ENCODE measurements around the gene MAB21L4.

MAB21L4 gene

DNA sequence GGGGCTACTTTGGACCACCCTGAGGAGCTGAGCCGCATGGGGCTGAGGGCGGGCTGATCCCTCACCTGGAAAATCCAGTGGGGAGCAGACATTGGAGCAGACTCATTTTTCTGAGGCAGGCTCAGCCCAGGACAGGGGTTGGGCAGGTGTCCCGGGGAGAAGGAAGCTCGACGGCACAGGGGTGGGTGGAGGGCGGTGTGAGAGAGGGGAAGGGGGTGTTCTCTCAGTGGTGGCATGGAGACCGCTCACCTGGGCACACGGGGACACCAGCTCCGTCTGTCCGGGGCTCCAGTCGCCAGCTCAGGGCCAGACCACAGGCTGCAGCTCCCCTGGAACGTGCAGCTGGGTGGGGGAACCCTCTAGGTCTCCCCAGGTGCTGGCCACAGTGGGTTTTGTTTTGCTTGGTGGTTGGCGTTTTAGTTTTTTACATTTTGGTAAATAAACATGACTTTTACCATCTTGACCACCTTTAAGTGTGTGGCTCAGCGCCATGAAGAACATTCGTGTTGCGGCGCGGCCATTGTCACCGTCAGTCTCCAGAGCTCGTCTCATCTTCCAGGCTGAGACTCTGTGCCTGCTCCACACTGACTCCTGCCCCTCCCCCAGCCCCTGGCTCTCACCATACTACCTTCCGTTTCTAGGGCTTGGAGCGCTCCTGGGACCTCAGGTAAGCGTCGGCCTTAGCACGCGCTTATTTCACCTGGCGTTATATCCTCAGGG is 4.3 kb upstream of the MAB21L4 start:
- peaks cover 25% of the 10 kb centered on the region for H3K4me1 ChIP-seq (ENCODE audit: insufficient read depth, insufficient read length)
- peaks cover 8% of the 10 kb centered on the region; the same call in 1 of the 2 replicates for H3K9me3 ChIP-seq (ENCODE audit: insufficient read depth, low read length)

DNA sequence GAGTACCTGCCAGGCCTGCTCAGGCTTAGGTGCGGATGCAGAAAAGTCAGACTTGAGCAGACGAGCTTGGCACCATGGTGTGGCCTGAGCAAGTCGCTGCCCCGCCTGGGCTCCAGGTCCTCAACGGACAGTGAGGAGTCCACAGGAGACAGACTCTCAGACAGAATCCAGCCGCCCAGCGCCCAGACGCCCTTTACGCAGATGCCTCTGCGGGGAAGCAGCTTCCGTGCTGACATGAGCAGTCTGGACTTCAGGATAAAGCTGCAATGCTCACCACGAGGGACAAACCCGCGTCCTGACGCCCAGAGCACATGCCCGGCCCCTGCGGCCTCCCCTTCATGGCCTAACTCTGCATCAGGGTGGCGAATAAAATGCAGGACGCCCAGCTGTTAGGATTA is 3.5 kb upstream of the MAB21L4 start:
- H3K4me3 ChIP-seq (ENCODE audit: insufficient read length, low read depth): no peak overlapping the region
- TF ChIP-seq SUZ12 (IDR thresholded peaks at IDR 0.05; ENCODE audit: extremely low read depth, insufficient read depth, insufficient read length): no peak
- no peak for TF ChIP-seq ZNF274 (IDR thresholded peaks at IDR 0.05; ENCODE audit: low read depth, low read length)
- TF ChIP-seq YY1 (IDR thresholded peaks at IDR 0.05; ENCODE audit: insufficient read depth, insufficient read length): no peak
- H3K4me1 ChIP-seq (ENCODE audit: insufficient read depth, insufficient read length): peaks cover 21% of the 10 kb centered on the region
- no peaks in the 10 kb centered on the region for H3K27me3 ChIP-seq (ENCODE audit: insufficient read depth, insufficient read length)
- H3K36me3 ChIP-seq (ENCODE audit: insufficient read depth, insufficient read length, low read length): no peaks in the 10 kb centered on the region
- peaks cover 8% of the 10 kb centered on the region; the same call in 1 of the 2 replicates for H3K9me3 ChIP-seq (ENCODE audit: insufficient read depth, low read length)
- DNase-seq (ENCODE audit: low read depth, low spot score): no peak
- no peak overlapping the region for H3K9ac ChIP-seq (ENCODE audit: insufficient read length, low read depth)

More for the DNA sequence above, 4.3 kb upstream of the MAB21L4 start:
- Histone ChIP-seq H3K4me3 (ENCODE audit: insufficient read length, low read depth) (no peak overlapping the region), H3K9ac (ENCODE audit: insufficient read length, low read depth) (no peak overlapping the region), H3K36me3 (ENCODE audit: insufficient read depth, insufficient read length, low read length) (no peaks in the 10 kb centered on the region), H3K27me3 (ENCODE audit: insufficient read depth, insufficient read length) (no peaks in the 10 kb centered on the region)
- no peak for DNase-seq (ENCODE audit: low read depth, low spot score)
- TF ChIP-seq ZNF274 (IDR thresholded peaks at IDR 0.05; ENCODE audit: low read depth, low read length) (no peak), YY1 (IDR thresholded peaks at IDR 0.05; ENCODE audit: insufficient read depth, insufficient read length) (no peak), SUZ12 (IDR thresholded peaks at IDR 0.05; ENCODE audit: extremely low read depth, insufficient read depth, insufficient read length) (no peak)

DNA sequence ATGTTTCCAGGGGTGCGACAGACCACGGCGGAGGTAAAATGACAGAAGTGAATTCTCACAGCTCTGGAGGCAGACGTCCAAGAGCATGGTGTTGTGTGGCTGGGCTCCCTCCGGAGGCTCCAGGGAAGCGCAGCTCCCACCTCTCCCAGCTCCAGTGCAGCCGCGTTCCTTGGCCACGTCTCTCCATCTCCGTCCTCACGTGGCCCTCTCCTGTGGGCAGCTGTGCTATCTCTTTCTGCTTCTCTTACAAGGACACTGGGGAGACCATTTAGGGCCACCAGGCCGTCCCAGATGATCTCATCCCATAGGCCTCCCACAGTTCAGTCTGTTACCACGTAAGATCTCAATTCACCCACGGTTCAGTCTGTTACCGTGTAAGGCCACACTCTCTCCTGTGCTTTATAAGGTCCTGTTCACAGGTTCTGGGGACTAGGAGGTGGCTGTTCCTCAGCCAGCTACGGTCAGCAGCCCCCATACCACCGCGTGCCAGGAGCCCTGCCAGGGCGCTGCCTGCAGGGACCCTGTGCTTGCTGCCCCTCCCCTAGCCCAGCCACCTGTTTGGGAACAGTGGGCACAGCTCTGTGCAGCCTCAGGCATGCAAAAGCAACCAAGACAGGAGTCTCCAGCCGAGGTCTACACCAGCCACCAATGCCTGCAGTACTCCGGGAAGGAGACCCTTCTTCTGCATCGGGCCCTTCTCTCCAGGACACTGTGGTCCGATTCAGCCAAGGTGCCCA is 2.9 kb upstream of the MAB21L4 start:
- H3K4me1 ChIP-seq (ENCODE audit: insufficient read depth, insufficient read length): peaks cover 22% of the 10 kb centered on the region
- no peak overlapping the region for H3K4me3 ChIP-seq (ENCODE audit: insufficient read length, low read depth)
- no peak overlapping the region for H3K9ac ChIP-seq (ENCODE audit: insufficient read length, low read depth)
- no peaks in the 10 kb centered on the region for H3K27me3 ChIP-seq (ENCODE audit: insufficient read depth, insufficient read length)
- peaks cover 8% of the 10 kb centered on the region; the same call in 1 of the 2 replicates for H3K9me3 ChIP-seq (ENCODE audit: insufficient read depth, low read length)
- H3K36me3 ChIP-seq (ENCODE audit: insufficient read depth, insufficient read length, low read length): no peaks in the 10 kb centered on the region
- TF ChIP-seq ZNF274 (IDR thresholded peaks at IDR 0.05; ENCODE audit: low read depth, low read length) (no peak), SUZ12 (IDR thresholded peaks at IDR 0.05; ENCODE audit: extremely low read depth, insufficient read depth, insufficient read length) (no peak), YY1 (IDR thresholded peaks at IDR 0.05; ENCODE audit: insufficient read depth, insufficient read length) (no peak)
- DNase-seq (ENCODE audit: low read depth, low spot score): no peak

DNA sequence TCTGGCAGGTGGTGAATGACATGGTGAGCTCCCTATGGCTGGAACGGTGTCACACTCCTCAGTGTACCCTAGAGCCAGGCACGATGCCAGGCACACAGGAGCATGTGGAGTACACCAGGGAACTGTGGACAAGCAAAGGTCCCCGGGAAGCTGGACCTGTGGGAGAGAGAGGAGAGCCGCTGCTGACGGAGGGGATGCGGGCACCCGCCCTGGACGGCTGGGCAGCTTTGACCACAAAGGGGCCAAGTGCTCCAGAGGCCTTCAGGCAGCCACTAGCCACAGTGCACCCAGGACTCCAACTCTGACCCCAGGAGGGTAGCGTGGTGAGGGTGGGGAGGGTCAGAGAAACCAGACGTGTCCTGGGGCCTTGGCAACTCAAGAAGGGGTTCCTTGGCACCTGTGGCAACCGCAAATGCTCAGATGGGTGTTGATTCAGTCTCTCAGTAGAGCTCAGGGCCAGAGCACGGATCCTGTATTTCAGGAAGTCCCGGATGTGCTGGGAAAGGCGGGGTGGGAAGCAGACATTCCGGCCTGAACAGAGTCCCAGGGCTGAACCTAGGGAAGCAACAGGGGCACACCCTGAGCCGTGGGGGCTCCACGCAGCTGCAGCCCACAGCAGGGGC is 2.3 kb upstream of the MAB21L4 start:
- Histone ChIP-seq H3K9me3 (ENCODE audit: insufficient read depth, low read length) (peaks cover 8% of the 10 kb centered on the region; the same call in 1 of the 2 replicates), H3K4me3 (ENCODE audit: insufficient read length, low read depth) (no peak overlapping the region), H3K36me3 (ENCODE audit: insufficient read depth, insufficient read length, low read length) (no peaks in the 10 kb centered on the region), H3K27me3 (ENCODE audit: insufficient read depth, insufficient read length) (no peaks in the 10 kb centered on the region), H3K4me1 (ENCODE audit: insufficient read depth, insufficient read length) (peaks cover 27% of the 10 kb centered on the region), H3K9ac (ENCODE audit: insufficient read length, low read depth) (no peak overlapping the region)
- TF ChIP-seq ZNF274 (IDR thresholded peaks at IDR 0.05; ENCODE audit: low read depth, low read length) (no peak), SUZ12 (IDR thresholded peaks at IDR 0.05; ENCODE audit: extremely low read depth, insufficient read depth, insufficient read length) (no peak), YY1 (IDR thresholded peaks at IDR 0.05; ENCODE audit: insufficient read depth, insufficient read length) (no peak)
- DNase-seq (ENCODE audit: low read depth, low spot score): no peak

DNA sequence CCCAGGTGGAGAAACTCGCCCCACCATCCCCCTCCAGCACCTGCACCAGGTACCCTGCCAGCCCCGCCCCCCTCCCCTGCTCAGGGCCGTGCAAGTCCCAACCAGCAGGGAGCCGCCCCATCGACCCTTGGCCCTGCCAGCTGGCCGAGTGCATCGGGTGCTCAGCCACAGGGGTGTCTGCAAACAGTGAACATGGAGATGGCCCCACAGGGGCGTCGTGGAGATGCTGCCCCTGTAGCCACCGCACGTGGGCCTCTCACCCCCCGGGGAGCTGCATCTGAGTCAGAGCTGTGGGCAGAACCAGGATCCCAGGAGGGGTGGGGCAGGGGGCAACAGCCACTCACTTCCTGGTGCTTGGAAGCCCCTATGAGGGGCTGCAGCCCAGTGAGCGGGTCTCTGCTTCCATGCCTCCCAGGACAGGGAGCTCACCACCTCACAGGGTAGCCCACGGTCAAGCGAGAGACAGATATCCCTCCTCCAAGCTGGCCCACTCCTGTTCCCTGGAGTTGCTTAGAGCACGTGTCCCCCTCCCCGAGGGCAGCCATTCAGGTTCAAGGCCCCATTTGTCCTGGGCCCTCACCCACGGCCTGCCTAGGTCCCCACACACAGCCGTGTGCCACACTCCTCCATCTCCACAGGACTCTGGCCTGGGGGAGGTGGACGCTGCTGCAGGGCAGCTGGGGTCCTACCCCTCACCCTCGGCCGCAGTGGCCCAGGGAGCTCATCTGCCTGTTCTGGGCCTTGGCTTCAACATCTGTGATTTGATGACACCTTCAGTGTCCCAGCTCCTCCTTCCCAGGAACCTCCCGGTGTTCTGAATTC is 1.1 kb upstream of the MAB21L4 start:
- Histone ChIP-seq H3K9ac (ENCODE audit: insufficient read length, low read depth) (no peak overlapping the region), H3K4me1 (ENCODE audit: insufficient read depth, insufficient read length) (peaks cover 28% of the 10 kb centered on the region), H3K27me3 (ENCODE audit: insufficient read depth, insufficient read length) (no peaks in the 10 kb centered on the region), H3K4me3 (ENCODE audit: insufficient read length, low read depth) (no peak overlapping the region), H3K9me3 (ENCODE audit: insufficient read depth, low read length) (peaks cover 8% of the 10 kb centered on the region; the same call in 1 of the 2 replicates), H3K36me3 (ENCODE audit: insufficient read depth, insufficient read length, low read length) (no peaks in the 10 kb centered on the region)
- TF ChIP-seq SUZ12 (IDR thresholded peaks at IDR 0.05; ENCODE audit: extremely low read depth, insufficient read depth, insufficient read length) (no peak), ZNF274 (IDR thresholded peaks at IDR 0.05; ENCODE audit: low read depth, low read length) (no peak), YY1 (IDR thresholded peaks at IDR 0.05; ENCODE audit: insufficient read depth, insufficient read length) (no peak)
- DNase-seq (ENCODE audit: low read depth, low spot score): no peak

DNA sequence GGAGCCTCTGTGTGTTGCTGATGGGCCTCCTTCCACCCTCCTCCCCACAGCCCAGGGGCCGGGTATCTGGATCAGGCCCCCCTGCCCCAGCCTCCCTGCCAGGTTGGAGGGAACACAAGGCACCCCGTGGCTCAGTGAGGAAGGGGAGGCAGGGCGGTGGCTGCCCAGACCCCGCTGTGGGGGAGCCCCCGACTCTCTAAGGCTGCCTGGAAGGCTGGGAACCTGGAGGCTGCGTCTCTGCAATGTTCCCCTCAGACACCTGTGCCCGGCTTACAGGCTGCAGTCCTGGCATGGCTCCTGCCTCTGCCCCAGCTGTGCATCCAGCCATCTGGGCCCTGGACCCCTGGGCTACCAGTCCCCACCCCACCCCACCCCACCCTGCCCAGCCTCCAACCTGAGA is 438 bp upstream of the MAB21L4 start:
- H3K4me3 ChIP-seq (ENCODE audit: insufficient read length, low read depth): no peak overlapping the region
- peaks cover 32% of the 10 kb centered on the region for H3K4me1 ChIP-seq (ENCODE audit: insufficient read depth, insufficient read length)
- no peak for DNase-seq (ENCODE audit: low read depth, low spot score)
- no peaks in the 10 kb centered on the region for H3K27me3 ChIP-seq (ENCODE audit: insufficient read depth, insufficient read length)
- TF ChIP-seq ZNF274 (IDR thresholded peaks at IDR 0.05; ENCODE audit: low read depth, low read length) (no peak), SUZ12 (IDR thresholded peaks at IDR 0.05; ENCODE audit: extremely low read depth, insufficient read depth, insufficient read length) (no peak), YY1 (IDR thresholded peaks at IDR 0.05; ENCODE audit: insufficient read depth, insufficient read length) (no peak)
- H3K9me3 ChIP-seq (ENCODE audit: insufficient read depth, low read length): peaks cover under 1% of the 10 kb centered on the region; the same call in 1 of the 2 replicates
- H3K9ac ChIP-seq (ENCODE audit: insufficient read length, low read depth): no peak overlapping the region
- H3K36me3 ChIP-seq (ENCODE audit: insufficient read depth, insufficient read length, low read length): no peaks in the 10 kb centered on the region
